ENCODE data around the gene KCNS1.

Gene KCNS1

GRCh38 chr20:45111799-45112471, 11.0 kb upstream of the KCNS1 start:
- Histone ChIP-seq H3K4me3 (no peak overlapping the region), H3K27ac (no peak overlapping the region)

GRCh38 chr20:45111285-45111684, 10.4 kb upstream of the KCNS1 start:
- Histone ChIP-seq H3K27ac (no peak overlapping the region), H3K4me3 (no peak overlapping the region)

GRCh38 chr20:45110301-45110700, 9.4 kb upstream of the KCNS1 start:
- H3K27ac ChIP-seq, result no peak overlapping the region
- H3K4me3 ChIP-seq, result no peak overlapping the region

- Histone ChIP-seq H3K4me3 (no peak overlapping the region), H3K27ac (no peak overlapping the region)
These were observed 8.7 kb upstream of the KCNS1 start for GRCh38 chr20:45109634-45110033.

GRCh38 chr20:45105317-45105716, 4.4 kb upstream of the KCNS1 start:
- no peak overlapping the region for H3K27ac ChIP-seq
- no peak overlapping the region for H3K4me3 ChIP-seq

GRCh38 chr20:45104786-45105185, 3.9 kb upstream of the KCNS1 start:
- no peak overlapping the region for H3K27ac ChIP-seq
- no peak overlapping the region for H3K4me3 ChIP-seq

GRCh38 chr20:45103072-45103471, 2.1 kb upstream of the KCNS1 start:
- H3K27ac ChIP-seq, result no peak overlapping the region
- H3K4me3 ChIP-seq, result no peak overlapping the region

- no peak overlapping the region for H3K27ac ChIP-seq
- no peak overlapping the region for H3K4me3 ChIP-seq
These were observed 465 bp upstream of the KCNS1 start for GRCh38 chr20:45101333-45101850.

- Histone ChIP-seq H3K27ac (no peak overlapping the region), H3K4me3 (peak overlapping the region in 3 of 7 experiments; percentile 3 to 18 (median 7))
These were observed 2.7 kb downstream of the KCNS1 start for GRCh38 chr20:45098103-45098773.

- peak overlapping the region in 2 of 7 experiments; percentile 3 to 7 for H3K4me3 ChIP-seq
These were observed 3.3 kb downstream of the KCNS1 start for GRCh38 chr20:45097485-45098102.

GRCh38 chr20:45096781-45097180, 4.1 kb downstream of the KCNS1 start:
- Histone ChIP-seq H3K27ac (no peak overlapping the region), H3K4me3 (no peak overlapping the region)

More at GRCh38 chr20:45097485-45098102, 3.3 kb downstream of the KCNS1 start:
- H3K27ac ChIP-seq, result no peak overlapping the region

- Histone ChIP-seq H3K27ac (no peak overlapping the region), H3K4me3 (no peak overlapping the region)
These were observed 5.1 kb downstream of the KCNS1 start for GRCh38 chr20:45095805-45096238.

GRCh38 chr20:45094864-45095574, 5.9 kb downstream of the KCNS1 start:
- Histone ChIP-seq H3K27ac (no peak overlapping the region), H3K4me3 (no peak overlapping the region)

- no peak overlapping the region for H3K27ac ChIP-seq
These were observed 6.7 kb downstream of the KCNS1 start for GRCh38 chr20:45094201-45094600.

GRCh38 chr20:45092898-45093297, 8.0 kb downstream of the KCNS1 start:
- no peak overlapping the region for H3K27ac ChIP-seq
- no peak overlapping the region for H3K4me3 ChIP-seq

More at GRCh38 chr20:45094201-45094600, 6.7 kb downstream of the KCNS1 start:
- H3K4me3 ChIP-seq, result no peak overlapping the region

GRCh38 chr20:45091366-45091765, 9.6 kb downstream of the KCNS1 start:
- Histone ChIP-seq H3K4me3 (no peak overlapping the region), H3K27ac (no peak overlapping the region)

GRCh38 chr20:45090481-45090880, 10.4 kb downstream of the KCNS1 start:
- H3K27ac ChIP-seq, result no peak overlapping the region
- H3K4me3 ChIP-seq, result no peak overlapping the region

GRCh38 chr20:45088247-45088646, 12.7 kb downstream of the KCNS1 start:
- peak overlapping the region in 5 of 21 experiments; percentile 21 to 62 (median 41) for H3K27ac ChIP-seq
- H3K4me3 ChIP-seq, result no peak overlapping the region

- Histone ChIP-seq H3K4me3 (no peak overlapping the region), H3K27ac (peak overlapping the region in 5 of 21 experiments; percentile 5 to 62 (median 39))
These were observed 13.1 kb downstream of the KCNS1 start for GRCh38 chr20:45087814-45088213.

All from skin epidermis (tissue), 12 donors.